ENCODE measurements around the gene LTBP2. TPM values are rescaled to one million over a fixed set of nuclear protein-coding genes. Genes with fewer than 3 reads are reported as not detected.
A peak's percentile ranks its signal among the peaks of the same experiment; 100 is the strongest.

The LTBP2 gene
- total RNA-seq, 2 donors from 2014 or later, result 674 to 973 TPM

- Histone ChIP-seq H3K27ac (peak overlapping the region; percentile 95 to 97), H3K27me3 (replicated peaks; ENCODE audit: insufficient read depth) (no peaks in the 10 kb centered on the region), H3K4me3 (peak overlapping the region; percentile 92), H3K36me3 (no peaks in the 10 kb centered on the region), H3K4me1 (ENCODE audit: control insufficient read depth in 1 of 2, low read depth in 2 of 2) (peaks cover 47 to 74% of the 10 kb centered on the region in 2 donors), H3K9me3 (no peaks in the 10 kb centered on the region)
- ATAC-seq (ENCODE audit: insufficient number of reproducible peaks, low FRiP score, low read depth), result peak; percentile 33
- peak; percentile 60 for TF ChIP-seq CTCF (IDR thresholded peaks at IDR 0.05)
- no peak for DNase-seq (ENCODE audit: low spot score)
These were observed 449 bp upstream of the LTBP2 start for GRCh38 chr14:74612350-74613021.

DNA sequence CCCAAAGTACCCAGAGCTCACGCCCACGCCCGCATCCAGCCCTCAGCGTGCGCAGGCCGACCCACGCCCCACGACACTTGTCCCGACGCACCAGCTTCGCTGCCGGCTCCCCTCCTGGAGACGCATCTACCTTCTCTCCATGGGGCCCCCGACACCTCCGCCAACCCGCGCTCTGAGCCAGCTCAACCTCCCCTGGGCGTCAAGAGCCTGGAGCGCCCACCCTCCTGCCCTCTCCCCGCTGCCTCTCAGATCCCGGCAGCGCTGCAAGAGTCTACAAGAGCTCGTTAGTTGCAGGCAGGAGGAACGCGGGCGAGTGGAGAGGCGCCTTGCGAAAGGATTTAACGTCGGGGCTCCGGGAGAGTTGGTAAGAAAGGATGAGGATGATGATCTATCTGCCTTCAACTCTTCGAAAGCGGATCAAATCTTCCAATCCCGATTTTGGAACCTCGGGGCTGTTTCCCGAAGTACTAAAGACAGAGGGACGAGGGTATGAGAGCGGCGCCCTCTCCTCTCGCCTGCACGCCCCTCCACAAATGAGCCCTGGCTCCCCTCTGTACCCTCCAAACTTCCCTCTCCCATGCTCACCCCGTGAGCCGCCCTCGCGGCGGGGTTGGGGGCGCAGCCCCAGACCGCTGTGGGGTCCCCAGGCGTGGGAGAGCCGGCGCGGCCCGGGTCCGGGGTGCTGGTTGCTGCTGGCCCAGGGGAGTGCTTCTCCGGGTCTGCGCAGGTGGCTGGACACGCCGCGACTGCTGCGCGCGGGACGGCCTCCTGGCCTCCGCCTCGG lies 979 bp downstream of the LTBP2 start:
- TF ChIP-seq CTCF (IDR thresholded peaks at IDR 0.05), result no peak
- Histone ChIP-seq H3K27ac (peak overlapping the region; percentile 76 to 88), H3K9me3 (no peaks in the 10 kb centered on the region), H3K4me1 (ENCODE audit: control insufficient read depth in 1 of 2, low read depth in 2 of 2) (peaks cover 40 to 74% of the 10 kb centered on the region in 2 donors), H3K27me3 (replicated peaks; ENCODE audit: insufficient read depth) (no peaks in the 10 kb centered on the region), H3K36me3 (no peaks in the 10 kb centered on the region), H3K4me3 (peak overlapping the region; percentile 92)
- DNase-seq (ENCODE audit: low spot score) (no peak), ATAC-seq (ENCODE audit: insufficient number of reproducible peaks, low FRiP score, low read depth) (no peak)

DNA sequence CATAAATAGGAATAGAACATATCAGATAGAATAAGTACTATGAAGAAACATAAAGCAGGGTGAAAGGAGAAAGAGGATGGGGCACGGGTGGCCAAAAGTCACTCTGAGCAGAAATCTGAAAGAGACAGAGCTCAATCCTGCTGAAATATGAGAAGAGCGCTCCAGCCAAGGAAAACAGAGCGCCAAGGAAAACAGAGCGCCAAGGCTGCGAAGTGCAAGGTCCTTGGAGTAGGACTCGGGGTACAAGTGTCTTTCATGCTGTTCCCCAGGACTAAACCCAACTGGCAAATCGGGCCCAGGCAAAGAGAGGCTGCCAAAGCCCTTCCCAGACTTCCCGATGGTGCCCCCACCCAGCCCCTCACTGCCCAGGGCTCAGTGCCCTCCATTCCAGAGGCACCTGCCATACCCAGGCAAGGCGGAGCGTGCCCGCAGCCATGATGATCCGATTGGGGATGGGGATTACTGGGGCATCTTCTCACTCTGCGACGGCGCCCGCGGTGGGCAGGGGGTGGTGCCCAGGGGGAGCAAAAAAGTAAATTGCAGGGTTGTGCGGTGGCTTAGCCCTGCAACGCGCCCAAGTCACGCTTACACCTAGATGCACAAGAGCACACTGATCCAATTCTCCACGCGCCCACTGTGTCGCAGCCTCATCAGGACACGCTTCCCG lies 1.7 kb downstream of the LTBP2 start:
- ATAC-seq (ENCODE audit: insufficient number of reproducible peaks, low FRiP score, low read depth) (no peak), DNase-seq (ENCODE audit: low spot score) (no peak)
- peak overlapping the region; percentile 92 for H3K4me3 ChIP-seq
- H3K4me1 ChIP-seq (ENCODE audit: control insufficient read depth in 1 of 2, low read depth in 2 of 2), result peaks cover 40 to 74% of the 10 kb centered on the region in 2 donors
- no peaks in the 10 kb centered on the region for H3K36me3 ChIP-seq
- no peaks in the 10 kb centered on the region for H3K9me3 ChIP-seq
- no peak for TF ChIP-seq CTCF (IDR thresholded peaks at IDR 0.05)
- H3K27ac ChIP-seq, result peak overlapping the region; percentile 76 to 88
- no peaks in the 10 kb centered on the region for H3K27me3 ChIP-seq (replicated peaks; ENCODE audit: insufficient read depth)

DNA sequence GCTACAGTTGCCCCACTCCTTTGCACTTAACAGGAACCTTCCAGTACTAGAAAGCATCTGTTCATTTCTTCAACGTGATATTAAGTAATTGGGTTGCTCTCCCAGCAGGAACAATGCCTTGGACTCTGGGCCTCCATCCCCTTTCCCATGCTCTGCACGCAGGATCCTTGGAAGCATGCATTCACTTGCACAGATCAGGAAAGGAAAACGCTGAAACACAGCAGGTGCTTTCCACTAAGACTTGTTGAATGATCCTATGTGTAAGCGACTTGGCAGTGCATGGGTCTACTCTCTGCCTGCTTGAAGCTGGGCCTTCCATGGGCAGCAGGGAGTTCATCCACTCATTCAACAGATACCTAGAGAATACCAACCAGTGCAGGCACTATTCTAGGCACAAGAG lies 2.3 kb downstream of the LTBP2 start:
- TF ChIP-seq CTCF (IDR thresholded peaks at IDR 0.05), result no peak
- Histone ChIP-seq H3K4me3 (peak overlapping the region; percentile 92), H3K9me3 (no peaks in the 10 kb centered on the region), H3K27me3 (replicated peaks; ENCODE audit: insufficient read depth) (no peaks in the 10 kb centered on the region), H3K36me3 (no peaks in the 10 kb centered on the region), H3K4me1 (ENCODE audit: control insufficient read depth in 1 of 2, low read depth in 2 of 2) (peaks cover 44 to 74% of the 10 kb centered on the region in 2 donors), H3K27ac (peak overlapping the region; percentile 76 to 88)
- no peak for DNase-seq (ENCODE audit: low spot score)
- ATAC-seq (ENCODE audit: insufficient number of reproducible peaks, low FRiP score, low read depth), result no peak
